Jurkat, Clone E6-1 (cell line): ENCODE data around the gene TUB.

Source experiments
- DNase-seq: peaks from one replicate; pipeline ENCODE4 v3.0.0-alpha.2; 2011; ENCODE audit warnings: low read depth, low spot score
- H3K4me3 ChIP-seq: 2 replicates; pipeline ENCODE4 v1.5.1; 2011; ENCODE audit warnings: mild to moderate bottlenecking, low read length, control low read depth, moderate library complexity

TUB gene

GRCh38 chr11:8099291-8099899 lies 18.4 kb downstream of the TUB start:
- peak; percentile 74 for DNase-seq
- no peak overlapping the region for H3K4me3 ChIP-seq

- H3K4me3 ChIP-seq = no peak overlapping the region
- no peak for DNase-seq
Observed at GRCh38 chr11:8100158-8100557, 19.1 kb downstream of the TUB start.

GRCh38 chr11:8100605-8101004 lies 19.6 kb downstream of the TUB start:
- no peak overlapping the region for H3K4me3 ChIP-seq
- no peak for DNase-seq

- H3K4me3 ChIP-seq = no peak overlapping the region
- no peak for DNase-seq
Observed at GRCh38 chr11:8101421-8101820, 20.4 kb downstream of the TUB start.

GRCh38 chr11:8102296-8102915 lies 21.4 kb downstream of the TUB start:
- no peak overlapping the region for H3K4me3 ChIP-seq
- DNase-seq = no peak

GRCh38 chr11:8102965-8103364 lies 22.0 kb downstream of the TUB start:
- H3K4me3 ChIP-seq = no peak overlapping the region
- DNase-seq = no peak

DNA sequence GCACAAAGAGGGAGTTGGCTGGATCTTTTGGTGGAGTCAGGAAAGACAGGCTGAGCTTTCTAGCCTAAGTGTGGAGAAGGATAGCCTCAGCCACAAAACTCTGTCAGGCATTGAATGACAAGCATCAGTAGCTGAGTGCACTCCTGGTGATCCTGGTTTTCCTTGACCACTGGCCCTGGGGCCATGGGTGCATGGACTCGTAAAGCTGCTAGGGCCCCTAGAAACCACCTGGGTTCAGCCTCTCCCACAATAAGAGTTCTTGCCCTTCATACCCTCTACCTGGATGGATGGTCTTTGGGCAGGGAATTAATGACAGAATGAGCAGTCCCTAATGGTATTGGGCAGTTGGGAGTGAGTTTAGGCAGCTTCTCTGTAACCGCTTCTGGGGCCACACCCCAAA lies 22.9 kb downstream of the TUB start:
- no peak overlapping the region for H3K4me3 ChIP-seq
- DNase-seq = no peak

- no peak for DNase-seq
- no peak overlapping the region for H3K4me3 ChIP-seq
Observed at GRCh38 chr11:8105133-8105532, 24.1 kb downstream of the TUB start.

GRCh38 chr11:8105666-8106065 lies 24.7 kb downstream of the TUB start:
- DNase-seq = no peak
- H3K4me3 ChIP-seq = no peak overlapping the region

GRCh38 chr11:8106679-8107078 lies 25.7 kb downstream of the TUB start:
- DNase-seq = no peak
- no peak overlapping the region for H3K4me3 ChIP-seq

DNA sequence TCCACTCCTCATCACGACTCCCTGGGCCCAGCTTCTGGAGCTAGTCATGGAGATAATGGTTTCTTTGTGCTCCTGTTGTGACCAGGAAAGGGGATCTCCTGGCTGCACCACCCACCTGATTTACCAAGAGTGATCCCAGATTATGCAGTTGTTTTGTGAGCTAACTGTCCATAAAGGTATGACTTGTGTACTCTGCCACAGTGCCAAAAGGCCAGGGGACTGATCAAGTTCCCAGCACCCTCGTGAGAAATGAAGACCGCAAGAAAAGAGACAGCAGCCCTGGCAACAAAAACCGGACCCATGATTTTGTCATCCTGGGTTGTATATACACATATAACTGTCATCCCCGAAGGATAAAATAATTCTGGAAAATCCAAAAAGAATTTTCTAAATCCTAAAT lies 26.6 kb downstream of the TUB start:
- DNase-seq = no peak
- H3K4me3 ChIP-seq = no peak overlapping the region

DNA sequence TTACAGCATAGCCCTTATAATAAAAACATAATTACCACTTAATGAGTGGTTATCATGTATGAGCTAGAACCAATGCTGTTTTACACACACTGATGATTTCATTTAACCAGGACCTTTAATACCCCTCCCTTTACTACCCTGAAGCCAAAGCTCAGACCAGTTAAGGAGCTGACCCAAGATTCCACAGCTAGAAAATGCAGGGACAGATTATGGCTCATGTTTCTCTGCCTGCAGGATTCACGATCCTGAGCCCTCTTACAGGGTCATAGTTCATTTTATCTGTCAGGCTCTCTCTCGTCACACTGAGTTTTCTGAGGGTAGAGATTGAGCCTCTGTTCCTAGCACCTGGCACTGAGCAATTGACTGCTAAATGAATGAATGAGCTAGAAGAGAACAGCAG lies 27.4 kb downstream of the TUB start:
- DNase-seq = no peak
- H3K4me3 ChIP-seq = no peak overlapping the region

GRCh38 chr11:8109675-8110074 lies 28.7 kb downstream of the TUB start:
- no peak for DNase-seq
- no peak overlapping the region for H3K4me3 ChIP-seq

DNA sequence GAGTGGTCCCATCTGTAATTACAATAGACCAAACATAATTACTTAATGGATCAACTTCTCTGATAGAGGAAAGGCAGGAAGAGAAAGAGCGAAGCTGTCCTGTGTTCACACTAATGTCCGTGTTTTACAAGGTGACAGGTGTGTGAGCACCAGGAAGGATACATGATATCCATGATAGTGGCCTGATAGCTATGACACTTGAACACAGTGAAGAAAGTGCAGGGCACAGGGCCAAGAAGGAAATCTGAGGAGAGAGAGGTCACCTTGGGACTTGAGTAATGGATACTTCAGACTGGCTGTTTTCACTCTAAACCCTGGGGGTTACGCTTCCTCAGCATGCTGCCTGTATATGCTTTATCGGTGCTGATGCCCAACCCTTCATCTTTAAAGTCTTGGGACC lies 29.4 kb downstream of the TUB start:
- no peak for DNase-seq
- H3K4me3 ChIP-seq = no peak overlapping the region

DNA sequence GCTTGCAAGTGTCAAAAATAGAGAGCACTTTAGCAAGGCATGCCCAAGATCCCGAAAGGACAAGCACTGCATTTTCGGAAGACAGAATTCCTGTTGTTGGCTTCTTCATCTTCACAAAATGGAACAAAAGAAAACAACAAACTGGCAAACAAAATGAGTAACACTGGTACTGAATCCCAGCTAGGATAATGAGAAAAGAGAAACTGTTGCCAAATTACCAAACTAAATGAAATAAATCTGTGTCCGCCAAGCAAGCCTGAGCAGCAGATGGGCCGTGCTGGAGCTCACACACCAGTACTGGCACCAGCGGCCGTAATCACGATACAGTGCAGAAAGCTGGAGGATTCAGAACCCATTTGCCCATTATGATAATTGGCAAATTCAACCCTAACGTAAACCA lies 30.6 kb downstream of the TUB start:
- no peak overlapping the region for H3K4me3 ChIP-seq
- DNase-seq = no peak

DNA sequence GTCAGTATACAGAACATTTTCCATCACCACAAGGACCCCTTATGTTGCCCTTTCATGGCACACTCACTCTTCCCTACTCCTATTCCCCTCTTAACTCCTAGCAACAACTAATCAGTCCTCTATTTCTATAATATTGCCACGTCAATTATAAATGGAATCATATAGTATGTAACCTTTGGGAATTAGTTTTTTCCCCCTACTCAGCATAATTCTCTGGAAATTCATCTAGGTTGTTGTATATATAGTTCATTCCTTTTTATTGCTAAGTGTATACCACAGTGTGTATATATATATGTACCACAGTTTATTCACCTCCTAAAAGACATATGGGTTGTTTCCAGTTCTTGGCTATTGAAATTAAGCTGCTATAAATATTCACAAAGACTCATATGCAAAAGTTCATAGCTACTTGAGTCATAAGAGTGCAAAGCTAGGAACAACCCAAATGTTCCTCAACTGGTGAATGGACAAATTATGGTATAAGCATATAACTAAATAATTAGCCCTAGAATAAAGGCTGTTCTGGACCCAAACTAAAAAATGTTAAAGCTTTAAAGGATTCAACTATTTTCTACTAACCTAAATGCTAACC lies 41.3 kb downstream of the TUB start:
- DNase-seq = no peak
- H3K4me3 ChIP-seq = no peak overlapping the region

DNA sequence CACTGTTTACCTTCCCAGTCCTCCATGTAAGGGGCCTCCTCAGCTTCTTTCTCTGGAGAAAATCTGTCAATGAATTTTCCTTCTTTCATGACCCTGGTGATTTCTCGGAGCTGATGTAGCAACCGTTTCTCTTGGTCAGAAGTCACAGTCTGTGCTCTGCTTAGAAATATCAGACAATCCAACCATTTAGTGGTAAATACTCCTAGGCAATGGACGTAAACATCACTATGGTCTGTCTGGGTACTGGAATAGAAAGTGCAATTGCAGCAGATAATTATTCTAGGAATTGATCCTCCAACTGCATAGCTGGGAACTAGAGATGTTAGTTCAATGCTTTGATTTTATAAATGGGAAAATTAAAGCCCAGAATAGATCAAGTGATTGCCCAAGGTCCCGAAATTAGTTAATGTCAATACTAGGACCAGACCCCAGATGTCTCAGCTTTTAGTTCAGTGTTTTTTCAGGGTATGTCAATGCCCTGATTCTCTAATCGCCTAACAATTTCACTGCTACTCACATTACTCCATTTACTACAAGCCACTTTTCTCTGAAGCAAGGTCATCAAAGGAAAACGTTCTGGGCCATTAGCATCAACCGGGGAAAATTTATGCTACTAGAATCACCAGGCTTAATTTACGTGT lies 45.8 kb downstream of the TUB start:
- DNase-seq = no peak

DNA sequence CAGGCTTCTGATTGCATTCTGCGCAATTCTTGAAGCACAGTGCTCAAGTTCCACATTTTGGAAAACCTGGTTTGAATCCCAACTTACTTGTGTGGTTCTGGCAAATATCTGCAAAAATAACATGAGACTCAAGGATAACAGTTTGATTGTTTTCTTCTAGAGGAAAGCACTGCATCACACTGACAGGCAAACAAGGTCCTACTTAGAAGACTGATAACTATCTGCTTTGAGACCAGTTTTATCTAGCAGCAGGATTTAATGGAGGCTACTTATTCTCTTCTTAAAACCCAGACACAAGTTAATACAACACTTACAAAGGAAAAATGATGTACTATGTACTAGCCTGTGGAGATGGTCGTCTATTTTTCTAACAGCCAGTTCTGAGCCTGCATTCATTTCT lies 46.4 kb downstream of the TUB start:
- no peak for DNase-seq
- no peak overlapping the region for H3K4me3 ChIP-seq

More for the DNA sequence above, 45.8 kb downstream of the TUB start:
- no peak overlapping the region for H3K4me3 ChIP-seq

- DNase-seq = no peak
- H3K4me3 ChIP-seq = no peak overlapping the region
Observed at GRCh38 chr11:8138526-8138925, 57.5 kb downstream of the TUB start.

DNA sequence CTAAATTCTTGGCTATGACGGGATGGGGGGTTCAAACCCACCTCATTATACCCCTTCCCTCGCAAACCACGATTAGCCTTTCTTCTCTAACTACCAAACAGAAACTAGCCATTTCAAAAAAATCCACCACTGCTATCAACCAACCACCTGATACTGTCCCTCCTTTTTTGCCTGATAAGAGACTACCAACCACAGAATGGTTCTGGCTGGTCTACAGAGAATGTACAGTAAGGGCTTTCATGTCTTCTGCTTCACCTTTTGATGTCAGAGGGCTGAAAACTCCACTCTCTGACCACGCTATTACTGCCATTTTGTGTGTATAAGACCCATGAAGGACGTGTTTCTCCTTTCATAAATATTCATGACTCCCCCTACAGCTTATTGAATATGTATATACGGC lies 68.7 kb downstream of the TUB start:
- no peak for DNase-seq
- H3K4me3 ChIP-seq = no peak overlapping the region
